Measurements from ENCODE around the gene ERCC4.

The ERCC4 gene

GRCh38 chr16:13919683-13920509, at the start of gene ERCC4:
ERCC4 (plus strand) TSS chr16:13920154; CDS start chr16:13920166, 12 bp downstream.
- TF ChIP-seq, protein P1, sequence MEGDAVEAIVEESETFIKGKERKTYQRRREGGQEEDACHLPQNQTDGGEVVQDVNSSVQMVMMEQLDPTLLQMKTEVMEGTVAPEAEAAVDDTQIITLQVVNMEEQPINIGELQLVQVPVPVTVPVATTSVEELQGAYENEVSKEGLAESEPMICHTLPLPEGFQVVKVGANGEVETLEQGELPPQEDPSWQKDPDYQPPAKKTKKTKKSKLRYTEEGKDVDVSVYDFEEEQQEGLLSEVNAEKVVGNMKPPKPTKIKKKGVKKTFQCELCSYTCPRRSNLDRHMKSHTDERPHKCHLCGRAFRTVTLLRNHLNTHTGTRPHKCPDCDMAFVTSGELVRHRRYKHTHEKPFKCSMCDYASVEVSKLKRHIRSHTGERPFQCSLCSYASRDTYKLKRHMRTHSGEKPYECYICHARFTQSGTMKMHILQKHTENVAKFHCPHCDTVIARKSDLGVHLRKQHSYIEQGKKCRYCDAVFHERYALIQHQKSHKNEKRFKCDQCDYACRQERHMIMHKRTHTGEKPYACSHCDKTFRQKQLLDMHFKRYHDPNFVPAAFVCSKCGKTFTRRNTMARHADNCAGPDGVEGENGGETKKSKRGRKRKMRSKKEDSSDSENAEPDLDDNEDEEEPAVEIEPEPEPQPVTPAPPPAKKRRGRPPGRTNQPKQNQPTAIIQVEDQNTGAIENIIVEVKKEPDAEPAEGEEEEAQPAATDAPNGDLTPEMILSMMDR (IDR thresholded peaks at IDR 0.05), result peak; percentile 92

DNA sequence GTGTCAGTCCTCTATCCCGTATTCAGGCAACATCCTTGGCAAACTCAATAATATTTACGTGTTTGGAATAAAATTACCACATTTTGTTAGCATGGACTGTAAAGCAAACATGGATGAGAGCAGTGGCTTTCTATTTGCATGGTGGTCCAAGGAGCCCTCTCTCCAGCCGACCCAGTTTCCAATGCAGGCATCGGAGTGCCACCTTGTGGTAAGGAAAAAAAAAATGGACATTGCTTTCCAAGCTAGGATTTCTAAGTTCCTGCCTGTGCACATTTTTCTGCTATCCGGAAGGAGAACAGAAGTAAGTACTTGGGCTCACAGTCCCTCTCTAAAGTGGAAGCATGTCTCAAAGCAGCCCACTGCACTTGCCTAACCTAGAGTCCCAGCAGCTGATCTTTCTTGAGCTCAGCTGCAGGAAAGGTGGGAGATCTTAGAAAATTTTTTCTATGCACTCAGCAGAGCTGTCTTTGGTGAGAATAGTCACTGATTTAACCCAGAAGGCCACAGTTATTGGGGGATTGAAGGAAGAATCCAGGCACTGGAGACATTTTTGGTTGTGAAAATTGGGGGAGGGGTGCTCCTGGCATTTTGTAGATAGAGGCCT, 46.0 kb upstream of the ERCC4 start:
- TF ChIP-seq, protein P1 (IDR thresholded peaks at IDR 0.05), result peak; percentile 68

DNA sequence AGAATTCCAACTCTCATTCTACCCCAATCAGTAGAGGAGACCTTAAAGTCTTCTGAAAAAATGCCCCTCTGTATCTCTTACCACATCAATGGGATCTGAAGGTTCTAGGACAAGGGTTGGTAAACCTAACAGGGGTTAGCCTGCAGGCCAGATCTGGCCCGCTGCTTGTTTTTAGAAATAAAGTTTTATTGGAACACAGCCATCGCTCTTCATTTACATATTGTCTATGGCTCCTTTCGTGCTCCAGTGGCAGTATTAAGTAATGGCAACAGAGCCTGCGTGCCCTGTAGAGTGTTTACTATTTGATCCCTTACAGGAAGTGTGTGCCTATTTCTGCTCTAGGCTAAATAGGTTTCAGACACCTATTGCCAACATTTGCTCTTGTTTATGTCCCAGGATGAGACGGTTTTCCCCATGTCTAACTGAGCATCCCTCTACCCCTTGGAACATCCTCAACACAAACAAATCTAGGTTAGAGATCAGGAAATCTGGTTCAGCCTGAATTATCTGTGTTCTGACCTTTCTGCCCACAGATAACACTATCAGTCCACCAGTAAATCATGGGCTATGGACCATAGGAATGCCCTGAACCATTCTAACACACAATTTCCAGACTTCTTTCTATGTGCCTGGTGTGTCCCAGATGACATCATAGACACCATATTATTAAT, 44.2 kb upstream of the ERCC4 start:
- TF ChIP-seq, protein P1 (IDR thresholded peaks at IDR 0.05), result no peak

GRCh38 chr16:13883276-13883675, 36.7 kb upstream of the ERCC4 start:
- TF ChIP-seq, protein P1 (IDR thresholded peaks at IDR 0.05), result no peak

GRCh38 chr16:13883881-13884280, 36.1 kb upstream of the ERCC4 start:
- TF ChIP-seq, protein P1 (IDR thresholded peaks at IDR 0.05), result no peak

DNA sequence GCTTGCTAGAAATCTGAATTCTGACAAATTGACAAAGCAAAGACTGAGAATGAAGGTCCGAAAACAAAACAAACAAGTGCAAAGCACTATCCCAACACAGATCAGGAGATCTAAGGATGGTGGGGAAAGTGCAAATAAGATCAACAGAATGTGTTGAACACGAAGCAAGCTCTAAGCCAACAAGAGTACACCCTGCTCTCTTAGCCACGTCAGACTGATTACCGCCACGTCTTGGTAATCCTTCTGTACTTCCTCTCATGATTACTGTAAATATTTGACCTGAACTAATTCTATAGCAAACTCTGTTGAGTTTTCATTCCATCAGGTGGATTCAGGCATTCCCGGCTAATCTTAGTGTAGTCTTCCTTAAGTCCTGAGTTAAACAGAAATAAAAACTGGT, 34.3 kb upstream of the ERCC4 start:
- TF ChIP-seq, protein P1 (IDR thresholded peaks at IDR 0.05), result no peak

DNA sequence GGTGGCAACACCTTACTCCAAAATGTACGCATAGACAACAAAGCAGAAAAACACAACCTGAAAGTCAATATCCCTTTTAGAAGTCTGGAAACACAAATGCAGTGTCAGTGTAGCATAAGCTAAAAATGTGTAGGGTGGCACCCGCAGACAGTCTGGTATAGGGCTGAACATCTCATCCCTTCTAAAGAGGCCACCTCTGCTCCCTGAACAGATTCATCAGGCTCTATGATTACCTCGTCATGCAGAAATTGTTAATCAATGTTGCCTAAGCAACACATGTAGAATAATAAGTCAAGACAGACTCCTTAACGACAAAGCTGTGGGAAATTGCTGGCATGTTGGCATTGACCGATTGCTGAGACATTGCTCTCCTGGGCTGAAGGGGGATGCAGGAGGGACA, 33.3 kb upstream of the ERCC4 start:
- TF ChIP-seq, protein P1 (IDR thresholded peaks at IDR 0.05), result no peak
